Endothelial cell of umbilical vein (primary cell): ENCODE results near the gene INPP4B. TPM values are rescaled to one million over a fixed set of nuclear protein-coding genes. Genes with fewer than 3 reads are reported as not detected.

ENCODE experiments used
- BruUV-seq: library from RNA; stranded (reverse); fragments of 400-500 nt; replicated peaks from 2 replicates; lab custom pipeline; 2021; lab: Mats Ljungman, UMichigan
- CTCF ChIA-PET: fragments of 300-600, 350-600 bp; sonication (Branson Sonifier 250); formaldehyde crosslinking; loops from one replicate; lab custom pipeline; 2021; ENCODE audit warnings: antibody characterized with exemption, inconsistent platforms; lab: Charles Lee
- POLR2A ChIA-PET: fragments of 300-600, 350-600 bp; sonication (Branson Sonifier 250); formaldehyde crosslinking; loops from one replicate; lab custom pipeline; 2021; ENCODE audit warnings: antibody characterized with exemption, inconsistent platforms; lab: Charles Lee
- DNase-seq: peaks from one replicate; pipeline ENCODE4 v3.0.0-alpha.2; 2011; ENCODE audit warnings: low read depth, low spot score
- FAIRE-seq: peaks from 2 replicates; lab custom pipeline; 2011; peaks lifted over from hg19 to GRCh38; lab: Jason Lieb, UNC
- H2AFZ ChIP-seq: 2 replicates; pipeline ENCODE4 v1.6.0; 2012; ENCODE audit warnings: low read depth, low read length, control low read depth, inconsistent platforms
- H3K27ac ChIP-seq: 2 replicates; pipeline ENCODE4 v1.5.1; 2011; ENCODE audit warnings: low read depth, mild to moderate bottlenecking, control low read depth, low read length, moderate library complexity; ENCODE audit not compliant: insufficient read depth
- H3K27me3 ChIP-seq, 2 experiments: 2 replicates each; pipeline versions ENCODE4 v1.6.0 to v1.6.1; 2011; ENCODE audit warnings: low read length in 2 of 2, mixed read lengths in 1 of 2; ENCODE audit not compliant: control insufficient read depth in 2 of 2, insufficient read depth in 2 of 2
- H3K36me3 ChIP-seq, 2 experiments: 2 replicates in 1 of 2; 3 replicates in 1 of 2; pipeline ENCODE4 v1.5.1; 2011; ENCODE audit warnings: low read length in 2 of 2, mild to moderate bottlenecking in 1 of 2, moderate library complexity in 1 of 2; ENCODE audit not compliant: control insufficient read depth in 2 of 2, insufficient read depth in 2 of 2; ENCODE audit errors: extremely low read depth in 1 of 2
- H3K4me1 ChIP-seq: 3 replicates; pipeline ENCODE4 v1.5.1; 2011; ENCODE audit warnings: mild to moderate bottlenecking, low read length; ENCODE audit not compliant: control insufficient read depth, insufficient read depth; ENCODE audit errors: extremely low read depth
- H3K4me2 ChIP-seq: 2 replicates; pipeline ENCODE4 v1.6.1; 2011; ENCODE audit warnings: low read length, control low read depth, mixed read lengths; ENCODE audit not compliant: insufficient read depth
- H3K4me3 ChIP-seq, 3 experiments: fragments of 200-600 bp in 1 of 3; sonication (generic), shearing (Covaris generic) in 1 of 3; replicated peaks in 1 of 3; 2 replicates each; pipeline ENCODE4 v1.5.1; 2011 to 2016; ENCODE audit warnings: control low read depth in 3 of 3, low read length in 3 of 3, mild to moderate bottlenecking in 2 of 3, inconsistent platforms in 1 of 3, low read depth in 1 of 3, moderate library complexity in 1 of 3; ENCODE audit not compliant: insufficient read depth in 1 of 3
- H3K79me2 ChIP-seq: 2 replicates; pipeline ENCODE4 v1.6.0; 2012; ENCODE audit warnings: low read length, inconsistent platforms; ENCODE audit not compliant: control insufficient read depth, insufficient read depth
- H3K9ac ChIP-seq: replicated peaks from 2 replicates; pipeline ENCODE3; 2011; ENCODE audit warnings: low read length, control low read depth; ENCODE audit not compliant: insufficient read depth; ENCODE audit errors: extremely low read depth
- H3K9me1 ChIP-seq: replicated peaks from 3 replicates; pipeline ENCODE4 v1.6.0; 2011; ENCODE audit warnings: mild to moderate bottlenecking, low read length; ENCODE audit not compliant: control insufficient read depth, insufficient read depth; ENCODE audit errors: extremely low read depth
- H3K9me3 ChIP-seq: replicated peaks from 2 replicates; pipeline ENCODE4 v1.5.1; 2012; ENCODE audit warnings: low read length, inconsistent platforms; ENCODE audit not compliant: control insufficient read depth, insufficient read depth
- H4K20me1 ChIP-seq: replicated peaks from 2 replicates; pipeline ENCODE3; 2011; ENCODE audit warnings: mild to moderate bottlenecking, low read length; ENCODE audit not compliant: control insufficient read depth, insufficient read depth; ENCODE audit errors: extremely low read depth
- EZH2 ChIP-seq: IDR thresholded peaks from 2 replicates; pipeline ENCODE4 v1.6.1; 2012; ENCODE audit warnings: borderline replicate concordance, low read depth, mild to moderate bottlenecking, moderate library complexity, low read length, inconsistent platforms; ENCODE audit not compliant: severe bottlenecking
- FOS ChIP-seq: IDR thresholded peaks from 2 replicates; pipeline ENCODE4 v1.6.1; 2011; ENCODE audit warnings: mild to moderate bottlenecking, low read length, moderate library complexity, borderline replicate concordance; ENCODE audit not compliant: insufficient read depth
- GATA2 ChIP-seq: IDR thresholded peaks from 2 replicates; pipeline ENCODE4 v1.7.0; 2011; ENCODE audit warnings: low read depth, mild to moderate bottlenecking, moderate library complexity, mixed read lengths, low read length; ENCODE audit not compliant: insufficient read length, insufficient read depth
- JUN ChIP-seq: IDR thresholded peaks from 2 replicates; pipeline ENCODE4 v1.6.1; 2011; ENCODE audit warnings: borderline replicate concordance, low read depth; ENCODE audit not compliant: insufficient read length, insufficient read depth
- MAX ChIP-seq: IDR thresholded peaks from 2 replicates; pipeline ENCODE4 v1.6.1; 2011; ENCODE audit not compliant: insufficient read depth, insufficient read length
- MYC ChIP-seq: IDR thresholded peaks from one replicate; pipeline ENCODE4 v1.6.1; 2011; ENCODE audit warnings: mild to moderate bottlenecking, low read depth, low read length
- POLR2A ChIP-seq: IDR thresholded peaks from 2 replicates; pipeline ENCODE4 v1.6.1; 2012; ENCODE audit warnings: low read depth, mild to moderate bottlenecking, control low read depth, low read length
- POLR2AphosphoS5 ChIP-seq: IDR thresholded peaks from 2 replicates; pipeline ENCODE4 v1.6.1; 2012; ENCODE audit warnings: low read depth, mild to moderate bottlenecking, control low read depth, low read length, moderate library complexity; ENCODE audit not compliant: insufficient read depth
- dilution Hi-C: fragments of 300-500 bp; cut with MboI; formaldehyde crosslinking; loops from one replicate; pipeline ENCODE4 v1.15.0; 2019; ENCODE audit warnings: low sequenced_read_pairs; ENCODE audit not compliant: extremely low pct_ligation_motif_present
- intact Hi-C: fragments of 100-400 bp; cut with micrococcal nuclease; formaldehyde crosslinking; loops from one replicate; pipeline ENCODE4 v1.10.0; 2022
- polyA plus RNA-seq, 4 experiments: library from polyadenylated mRNA; depleted of rRNA in 3 of 4; stranded (reverse) in 3 of 4; unstranded in 1 of 4; fragments of >200 nt; gene quantifications; 2 replicates each; pipeline versions ENCODE4 v1.2.1 to v1.2.3, GENCODE V29; 2011 to 2012; ENCODE audit warnings: missing spikeins in 1 of 4
- total RNA-seq: library from RNA; stranded (reverse); gene quantifications from 2 replicates; pipeline ENCODE4 v1.2.3, GENCODE V29; 2021
- TF ChIP-seq, protein P1 (sequence below), 2 donors: IDR thresholded peaks; 1 replicate in 1 of 2; 2 replicates in 1 of 2; pipeline ENCODE4 v1.5.1; 2011; ENCODE audit warnings: low read length in 2 of 2, mild to moderate bottlenecking in 2 of 2, moderate library complexity in 2 of 2, control low read depth in 1 of 2, inconsistent platforms in 1 of 2, low read depth in 1 of 2; ENCODE audit not compliant: insufficient read depth in 1 of 2; ENCODE audit errors: extremely low read depth in 1 of 2

The INPP4B gene
- total and polyA plus RNA-seq, 2 donors (not counting 3 experiments of a cell fraction or from before 2014, with no cell fraction given) = 0.41 to 3.1 TPM

GRCh38 chr4:142773505-142773904 is 72.6 kb downstream of the INPP4B start:
- dilution Hi-C loops = no loop called here
- Histone ChIP-seq H3K27me3 (no peaks in the 10 kb centered on the region), H4K20me1 (no peaks in the 10 kb centered on the region), H3K79me2 (no peaks in the 10 kb centered on the region), H3K9ac (no peak overlapping the region), H3K4me2 (no peak overlapping the region), H3K9me1 (no peaks in the 10 kb centered on the region), H2AFZ (no peak overlapping the region), H3K27ac (no peak overlapping the region), H3K4me1 (no peaks in the 10 kb centered on the region), H3K36me3 (no peaks in the 10 kb centered on the region), H3K4me3 (no peak overlapping the region), H3K9me3 (no peaks in the 10 kb centered on the region)
- intact Hi-C loops = no loop called here
- no peak for TF ChIP-seq EZH2
- no peak for TF ChIP-seq MAX
- no peak for TF ChIP-seq FOS
- no peak for TF ChIP-seq JUN
- no peak for TF ChIP-seq POLR2A
- TF ChIP-seq MYC = no peak
- TF ChIP-seq, protein P1, sequence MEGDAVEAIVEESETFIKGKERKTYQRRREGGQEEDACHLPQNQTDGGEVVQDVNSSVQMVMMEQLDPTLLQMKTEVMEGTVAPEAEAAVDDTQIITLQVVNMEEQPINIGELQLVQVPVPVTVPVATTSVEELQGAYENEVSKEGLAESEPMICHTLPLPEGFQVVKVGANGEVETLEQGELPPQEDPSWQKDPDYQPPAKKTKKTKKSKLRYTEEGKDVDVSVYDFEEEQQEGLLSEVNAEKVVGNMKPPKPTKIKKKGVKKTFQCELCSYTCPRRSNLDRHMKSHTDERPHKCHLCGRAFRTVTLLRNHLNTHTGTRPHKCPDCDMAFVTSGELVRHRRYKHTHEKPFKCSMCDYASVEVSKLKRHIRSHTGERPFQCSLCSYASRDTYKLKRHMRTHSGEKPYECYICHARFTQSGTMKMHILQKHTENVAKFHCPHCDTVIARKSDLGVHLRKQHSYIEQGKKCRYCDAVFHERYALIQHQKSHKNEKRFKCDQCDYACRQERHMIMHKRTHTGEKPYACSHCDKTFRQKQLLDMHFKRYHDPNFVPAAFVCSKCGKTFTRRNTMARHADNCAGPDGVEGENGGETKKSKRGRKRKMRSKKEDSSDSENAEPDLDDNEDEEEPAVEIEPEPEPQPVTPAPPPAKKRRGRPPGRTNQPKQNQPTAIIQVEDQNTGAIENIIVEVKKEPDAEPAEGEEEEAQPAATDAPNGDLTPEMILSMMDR (IDR thresholded peaks at IDR 0.05; ENCODE audit: extremely low read depth in 1 of 2, insufficient read depth in 1 of 2, low read depth in 1 of 2, low read length in 2 of 2) = no peak
- no peak for TF ChIP-seq GATA2
- TF ChIP-seq POLR2AphosphoS5 = no peak
- POLR2A ChIA-PET = no interaction called here
- BruUV-seq = no TSS peak
- FAIRE-seq (no peak), DNase-seq (no peak)
- CTCF ChIA-PET = no interaction called here
